Fibroblast of the aortic adventitia (primary cell): ENCODE measurements around the gene BMP6. TPM values are rescaled to one million over a fixed set of nuclear protein-coding genes. Genes with fewer than 3 reads are reported as not detected.

Experiments
- DNase-seq: peaks from one replicate; pipeline ENCODE4 v3.0.0-alpha.2; 2010; ENCODE audit warnings: low read depth
- H3K4me3 ChIP-seq: 2 replicates; pipeline ENCODE4 v1.5.1; 2011; ENCODE audit warnings: low read depth, mild to moderate bottlenecking, control low read depth, low read length, moderate library complexity
- CTCF ChIP-seq: IDR thresholded peaks from 2 replicates; pipeline ENCODE4 v1.5.1; 2011; ENCODE audit warnings: mild to moderate bottlenecking, low read length, control low read depth, inconsistent platforms; ENCODE audit not compliant: insufficient read depth
- total RNA-seq: library from RNA; depleted of rRNA; stranded (reverse); fragments of >200 nt; gene quantifications from 2 replicates; pipeline ENCODE4 v1.2.3, GENCODE V29; 2012; ENCODE audit warnings: low replicate concordance

Gene BMP6
- total RNA-seq, 1 donor, result 10.5 TPM

- H3K4me3 ChIP-seq, result no peak overlapping the region
- DNase-seq, result no peak
- no peak for TF ChIP-seq CTCF
These were observed 156.0 kb downstream of the BMP6 start for GRCh38 chr6:7881765-7882500.

GRCh38 chr6:7882505-7883257, 156.8 kb downstream of the BMP6 start:
- DNase-seq, result no peak
- no peak overlapping the region for H3K4me3 ChIP-seq
- TF ChIP-seq CTCF, result no peak

- TF ChIP-seq CTCF, result no peak
- no peak for DNase-seq
- no peak overlapping the region for H3K4me3 ChIP-seq
These were observed 157.5 kb downstream of the BMP6 start for GRCh38 chr6:7883381-7883780.

GRCh38 chr6:7886132-7886531, 160.2 kb downstream of the BMP6 start:
- no peak for DNase-seq
- no peak for TF ChIP-seq CTCF
- H3K4me3 ChIP-seq, result no peak overlapping the region

- H3K4me3 ChIP-seq, result no peak overlapping the region
- no peak for TF ChIP-seq CTCF
- DNase-seq, result no peak
These were observed 161.5 kb downstream of the BMP6 start for GRCh38 chr6:7887278-7887991.

GRCh38 chr6:7888587-7889357, 162.9 kb downstream of the BMP6 start:
- H3K4me3 ChIP-seq, result no peak overlapping the region
- no peak for DNase-seq

More at GRCh38 chr6:7888587-7889357, 162.9 kb downstream of the BMP6 start:
- no peak for TF ChIP-seq CTCF
